Activated CD4-positive, alpha-beta T cell treated with anti-CD3 and anti-CD28 coated beads, Interleukin-2, amount 50 U/mL, for 4 hours (primary cell): ENCODE results near the gene C1orf226.

ENCODE experiments used
- DNase-seq, 2 experiments: peaks; one replicate each; pipeline ENCODE4 v3.0.0-alpha.2; 2020

Gene C1orf226

GRCh38 chr1:162386292-162387225, 5.0 kb downstream of the C1orf226 start:
- DNase-seq, result no peak

GRCh38 chr1:162387226-162388082, 5.9 kb downstream of the C1orf226 start:
- no peak for DNase-seq

- DNase-seq, result no peak
Measured at GRCh38 chr1:162388083-162388594, 6.6 kb downstream of the C1orf226 start.

- DNase-seq, result no peak
Measured at GRCh38 chr1:162388615-162389014, 7.1 kb downstream of the C1orf226 start.

- no peak for DNase-seq
Measured at GRCh38 chr1:162389021-162389818, 7.7 kb downstream of the C1orf226 start.

- DNase-seq, result no peak
Measured at GRCh38 chr1:162389971-162390370, 8.4 kb downstream of the C1orf226 start.

- DNase-seq, result no peak
Measured at GRCh38 chr1:162390396-162391185, 9.1 kb downstream of the C1orf226 start.

GRCh38 chr1:162391790-162392563, 10.4 kb downstream of the C1orf226 start:
- DNase-seq, result no peak

- no peak for DNase-seq
Measured at GRCh38 chr1:162396201-162396906, 14.8 kb downstream of the C1orf226 start.

- DNase-seq, result no peak
Measured at GRCh38 chr1:162397039-162397448, 15.5 kb downstream of the C1orf226 start.

GRCh38 chr1:162397943-162398560, 16.5 kb downstream of the C1orf226 start:
- no peak for DNase-seq

- no peak for DNase-seq
Measured at GRCh38 chr1:162398999-162399580, 17.6 kb downstream of the C1orf226 start.

GRCh38 chr1:162400790-162401355, 19.3 kb downstream of the C1orf226 start:
- no peak for DNase-seq

GRCh38 chr1:162404550-162405160, 23.1 kb downstream of the C1orf226 start:
- DNase-seq, result no peak

- no peak for DNase-seq
Measured at GRCh38 chr1:162405800-162406199, 24.3 kb downstream of the C1orf226 start.

- DNase-seq, result no peak
Measured at GRCh38 chr1:162406811-162407210, 25.3 kb downstream of the C1orf226 start.

- DNase-seq, result no peak
Measured at GRCh38 chr1:162407539-162407938, 26.0 kb downstream of the C1orf226 start.

GRCh38 chr1:162412002-162412401, 30.5 kb downstream of the C1orf226 start, which contains the start of gene SH2D1B:
Gene SH2D1B (minus strand): TSS chr1:162412136. CDS start chr1:162412016, 120 bp downstream.
- DNase-seq, result no peak
